ENCODE measurements around the gene DROSHA. TPM values are rescaled to one million over a fixed set of nuclear protein-coding genes. Genes with fewer than 3 reads are reported as not detected.

Gene DROSHA
- total and polyA plus RNA-seq, 4 experiments from 2014 or later: 8.8 to 92.6 (median 50.7) TPM

DNA sequence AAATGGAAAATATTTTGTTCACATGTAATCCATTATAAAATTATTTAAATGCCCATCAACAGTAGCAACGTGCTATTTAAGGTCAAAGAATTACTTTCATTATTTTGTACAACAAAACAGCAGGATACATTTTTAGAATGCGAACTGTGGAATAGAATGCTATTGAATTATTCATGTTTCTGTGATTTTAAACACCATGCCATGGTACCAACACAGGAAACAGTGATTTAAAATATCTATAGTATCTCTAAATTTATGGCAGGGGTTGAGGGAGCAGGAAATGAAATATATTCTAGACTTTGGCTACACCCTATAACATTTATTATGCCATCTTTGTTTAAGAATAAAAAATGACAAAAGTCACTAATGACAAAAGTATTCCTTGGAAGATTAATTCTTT lies 62.4 kb downstream of the DROSHA start:
- Mint-ChIP-seq H3K36me3 (peaks cover 74 to 79% of the 10 kb centered on the region in 2 donors), H3K4me1 (peaks cover 0 to 2% (median under 1%) of the 10 kb centered on the region in 4 donors), H3K4me3 (no peak overlapping the region), H3K9me3 (peaks cover 0 to 10% (median 5%) of the 10 kb centered on the region in 8 donors), H3K27ac (no peak overlapping the region), H3K27me3 (no peaks in the 10 kb centered on the region)
- ChIA-PET POLR2A (ENCODE audit: partially characterized antibody) (no interaction called here), CTCF (ENCODE audit: partially characterized antibody) (no interaction called here)
- Histone ChIP-seq H3K4me3 (ENCODE audit: low read length in 2 of 2) (no peak overlapping the region), H3K4me1 (ENCODE audit: insufficient read depth, low read length) (no peaks in the 10 kb centered on the region), H3K36me3 (ENCODE audit: insufficient read depth, low read length) (peaks cover 35% of the 10 kb centered on the region), H3K27ac (ENCODE audit: low read depth, low read length) (no peak overlapping the region), H3K9me3 (ENCODE audit: control insufficient read depth in 1 of 2, low read length in 2 of 2) (no peaks in the 10 kb centered on the region), H3K27me3 (ENCODE audit: insufficient read depth, low read length) (no peaks in the 10 kb centered on the region)
- no peak for DNase-seq
- intact Hi-C loops (cut with micrococcal nuclease): no loop called here

- H3K4me3 ChIP-seq (ENCODE audit: low read length in 2 of 2): no peak overlapping the region
- CTCF ChIA-PET (ENCODE audit: partially characterized antibody): no interaction called here
These were observed 66.6 kb downstream of the DROSHA start for GRCh38 chr5:31465291-31465690.

GRCh38 chr5:31464081-31464480 lies 67.8 kb downstream of the DROSHA start:
- H3K27me3 Mint-ChIP-seq: no peaks in the 10 kb centered on the region
- no peak overlapping the region for H3K27ac Mint-ChIP-seq
- Histone ChIP-seq H3K4me1 (ENCODE audit: insufficient read depth, low read length) (no peaks in the 10 kb centered on the region), H3K9me3 (ENCODE audit: control insufficient read depth in 1 of 2, low read length in 2 of 2) (peaks cover 0 to 13% of the 10 kb centered on the region in 2 donors), H3K4me3 (ENCODE audit: low read length in 2 of 2) (no peak overlapping the region), H3K36me3 (ENCODE audit: insufficient read depth, low read length) (peaks cover 53% of the 10 kb centered on the region), H3K27ac (ENCODE audit: low read depth, low read length) (no peak overlapping the region), H3K27me3 (ENCODE audit: insufficient read depth, low read length) (no peaks in the 10 kb centered on the region)
- POLR2A ChIA-PET (ENCODE audit: partially characterized antibody): no interaction called here
- DNase-seq: no peak
- intact Hi-C loops (cut with micrococcal nuclease): no loop called here
- peaks cover 5 to 50% (median 36%) of the 10 kb centered on the region in 8 donors for H3K9me3 Mint-ChIP-seq
- H3K4me1 Mint-ChIP-seq: no peaks in the 10 kb centered on the region
- no peak overlapping the region for H3K4me3 Mint-ChIP-seq
- H3K36me3 Mint-ChIP-seq: peaks cover 91 to 97% of the 10 kb centered on the region in 2 donors
- CTCF ChIA-PET (ENCODE audit: partially characterized antibody): no interaction called here

More at GRCh38 chr5:31465291-31465690, 66.6 kb downstream of the DROSHA start:
- Mint-ChIP-seq H3K4me3 (no peak overlapping the region), H3K36me3 (peaks cover 91 to 94% of the 10 kb centered on the region in 2 donors), H3K27ac (no peak overlapping the region), H3K4me1 (peaks cover 0 to 2% (median 0%) of the 10 kb centered on the region in 4 donors), H3K27me3 (no peaks in the 10 kb centered on the region), H3K9me3 (peaks cover 5 to 44% (median 34%) of the 10 kb centered on the region in 8 donors)
- intact Hi-C loops (cut with micrococcal nuclease): no loop called here
- no peaks in the 10 kb centered on the region for H3K27me3 ChIP-seq (ENCODE audit: insufficient read depth, low read length)
- no peak overlapping the region for H3K27ac ChIP-seq (ENCODE audit: low read depth, low read length)
- no peaks in the 10 kb centered on the region for H3K4me1 ChIP-seq (ENCODE audit: insufficient read depth, low read length)
- H3K9me3 ChIP-seq (ENCODE audit: control insufficient read depth in 1 of 2, low read length in 2 of 2): peaks cover 0 to 13% of the 10 kb centered on the region in 2 donors
- DNase-seq: no peak
- peaks cover 51% of the 10 kb centered on the region for H3K36me3 ChIP-seq (ENCODE audit: insufficient read depth, low read length)
- POLR2A ChIA-PET (ENCODE audit: partially characterized antibody): no interaction called here

- Histone ChIP-seq H3K4me3 (ENCODE audit: low read length in 2 of 2) (no peak overlapping the region), H3K36me3 (ENCODE audit: insufficient read depth, low read length) (peaks cover 53% of the 10 kb centered on the region), H3K4me1 (ENCODE audit: insufficient read depth, low read length) (no peaks in the 10 kb centered on the region), H3K27me3 (ENCODE audit: insufficient read depth, low read length) (no peaks in the 10 kb centered on the region), H3K9me3 (ENCODE audit: control insufficient read depth in 1 of 2, low read length in 2 of 2) (peaks cover 0 to 13% of the 10 kb centered on the region in 2 donors), H3K27ac (ENCODE audit: low read depth, low read length) (no peak overlapping the region)
- ChIA-PET CTCF (ENCODE audit: partially characterized antibody) (no interaction called here), POLR2A (ENCODE audit: partially characterized antibody) (no interaction called here)
- no peak for DNase-seq
- intact Hi-C loops (cut with micrococcal nuclease): no loop called here
- Mint-ChIP-seq H3K36me3 (peaks cover 86 to 96% of the 10 kb centered on the region in 2 donors), H3K4me1 (no peaks in the 10 kb centered on the region), H3K27me3 (no peaks in the 10 kb centered on the region), H3K27ac (no peak overlapping the region), H3K4me3 (no peak overlapping the region), H3K9me3 (peaks cover 5 to 52% (median 36%) of the 10 kb centered on the region in 8 donors)
These were observed 68.5 kb downstream of the DROSHA start for GRCh38 chr5:31463351-31463750.

- CTCF ChIA-PET (ENCODE audit: partially characterized antibody): no interaction called here
- POLR2A ChIA-PET (ENCODE audit: partially characterized antibody): no interaction called here
- no peaks in the 10 kb centered on the region for H3K4me1 Mint-ChIP-seq
- peaks cover 5 to 70% (median 51%) of the 10 kb centered on the region in 8 donors for H3K9me3 Mint-ChIP-seq
- H3K27ac Mint-ChIP-seq: no peak overlapping the region
- no peak overlapping the region for H3K4me3 Mint-ChIP-seq
- Histone ChIP-seq H3K27me3 (ENCODE audit: insufficient read depth, low read length) (no peaks in the 10 kb centered on the region), H3K4me1 (ENCODE audit: insufficient read depth, low read length) (no peaks in the 10 kb centered on the region), H3K36me3 (ENCODE audit: insufficient read depth, low read length) (peaks cover 39% of the 10 kb centered on the region), H3K27ac (ENCODE audit: low read depth, low read length) (no peak overlapping the region), H3K4me3 (ENCODE audit: low read length in 2 of 2) (no peak overlapping the region), H3K9me3 (ENCODE audit: control insufficient read depth in 1 of 2, low read length in 2 of 2) (peaks cover 0 to 13% of the 10 kb centered on the region in 2 donors)
- H3K36me3 Mint-ChIP-seq: peaks cover 83 to 91% of the 10 kb centered on the region in 2 donors
- H3K27me3 Mint-ChIP-seq: no peaks in the 10 kb centered on the region
- intact Hi-C loops (cut with micrococcal nuclease): no loop called here
- DNase-seq: no peak
These were observed 72.3 kb downstream of the DROSHA start for GRCh38 chr5:31459594-31459993.

- Mint-ChIP-seq H3K27ac (no peak overlapping the region), H3K27me3 (no peaks in the 10 kb centered on the region), H3K36me3 (peaks cover 70 to 82% of the 10 kb centered on the region in 2 donors), H3K9me3 (peaks cover 0 to 38% (median 23%) of the 10 kb centered on the region in 8 donors), H3K4me1 (peaks cover 0 to 4% (median 1%) of the 10 kb centered on the region in 4 donors), H3K4me3 (peak overlapping the region in 1 of 8 donors; percentile 11)
- DNase-seq: no peak
- H3K4me3 ChIP-seq (ENCODE audit: low read length in 2 of 2): no peak overlapping the region
- H3K27ac ChIP-seq (ENCODE audit: low read depth, low read length): no peak overlapping the region
- CTCF ChIA-PET (ENCODE audit: partially characterized antibody): no interaction called here
- no peaks in the 10 kb centered on the region for H3K9me3 ChIP-seq (ENCODE audit: control insufficient read depth in 1 of 2, low read length in 2 of 2)
- POLR2A ChIA-PET (ENCODE audit: partially characterized antibody): no interaction called here
- peaks cover 11% of the 10 kb centered on the region for H3K36me3 ChIP-seq (ENCODE audit: insufficient read depth, low read length)
- H3K4me1 ChIP-seq (ENCODE audit: insufficient read depth, low read length): no peaks in the 10 kb centered on the region
- intact Hi-C loops (cut with micrococcal nuclease): no loop called here
- no peaks in the 10 kb centered on the region for H3K27me3 ChIP-seq (ENCODE audit: insufficient read depth, low read length)
These were observed 76.7 kb downstream of the DROSHA start for GRCh38 chr5:31455172-31455571.

DNA sequence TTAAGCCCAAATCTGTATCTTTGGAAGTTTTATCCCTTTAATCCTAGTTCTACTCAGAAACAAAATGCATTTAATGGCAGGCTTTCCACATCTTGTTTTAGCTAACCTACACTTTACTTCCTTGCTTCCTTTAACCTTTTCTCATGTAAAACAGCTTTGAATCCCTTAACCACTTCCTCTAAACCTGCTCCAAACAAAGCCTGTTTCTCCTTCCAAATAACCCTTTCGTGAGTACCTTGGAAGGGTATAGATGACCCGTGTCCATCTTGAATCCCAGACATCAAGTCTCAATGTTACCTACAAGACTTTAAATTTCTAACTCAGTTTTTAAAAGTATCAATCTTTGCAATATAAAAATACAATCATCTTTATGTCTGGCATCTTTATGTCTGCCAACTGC lies 78.4 kb downstream of the DROSHA start:
- ChIA-PET POLR2A (ENCODE audit: partially characterized antibody) (no interaction called here), CTCF (ENCODE audit: partially characterized antibody) (no interaction called here)
- intact Hi-C loops (cut with micrococcal nuclease): no loop called here
- no peak overlapping the region for H3K4me3 Mint-ChIP-seq
- H3K27me3 Mint-ChIP-seq: no peaks in the 10 kb centered on the region
- peaks cover 0 to 4% (median 1%) of the 10 kb centered on the region in 4 donors for H3K4me1 Mint-ChIP-seq
- H3K36me3 ChIP-seq (ENCODE audit: insufficient read depth, low read length): peaks cover 20% of the 10 kb centered on the region
- peaks cover 77 to 84% of the 10 kb centered on the region in 2 donors for H3K36me3 Mint-ChIP-seq
- H3K4me1 ChIP-seq (ENCODE audit: insufficient read depth, low read length): no peaks in the 10 kb centered on the region
- H3K27ac Mint-ChIP-seq: peak overlapping the region in 1 of 7 donors; percentile 18
- H3K27ac ChIP-seq (ENCODE audit: low read depth, low read length): no peak overlapping the region
- no peak overlapping the region for H3K4me3 ChIP-seq (ENCODE audit: low read length in 2 of 2)
- no peaks in the 10 kb centered on the region for H3K9me3 ChIP-seq (ENCODE audit: control insufficient read depth in 1 of 2, low read length in 2 of 2)
- no peak for DNase-seq
- peaks cover 0 to 31% (median 17%) of the 10 kb centered on the region in 8 donors for H3K9me3 Mint-ChIP-seq
- no peaks in the 10 kb centered on the region for H3K27me3 ChIP-seq (ENCODE audit: insufficient read depth, low read length)
